SJCRH30 (cell line): ENCODE measurements around the gene CYP4F3. TPM values are rescaled to one million over a fixed set of nuclear protein-coding genes. Genes with fewer than 3 reads are reported as not detected.
A peak's percentile ranks its signal among the peaks of the same experiment; 100 is the strongest.
"Not testable (repeated sequence)": the region's sequence is repeated elsewhere in the genome, so short reads cannot be mapped to it uniquely, and the experiment has no call there.

Source experiments
- DNase-seq, 2 experiments: peaks; one replicate each; pipeline ENCODE4 v3.0.0-alpha.2; 2015 to 2020
- H3K27ac ChIP-seq: fragments of 250-450 bp; sonication (Bioruptor Pico); 2 replicates; pipeline ENCODE4 v1.5.1; 2020; ENCODE audit warnings: mild to moderate bottlenecking, moderate library complexity
- H3K27me3 ChIP-seq: fragments of 250-450 bp; sonication (Bioruptor Pico); 2 replicates; pipeline ENCODE4 v1.5.1; 2020; ENCODE audit warnings: mild to moderate bottlenecking, moderate library complexity
- H3K36me3 ChIP-seq: fragments of 250-450 bp; sonication (Bioruptor Pico); 2 replicates; pipeline ENCODE4 v1.5.1; 2020; ENCODE audit warnings: mild to moderate bottlenecking, moderate library complexity
- H3K4me1 ChIP-seq: fragments of 250-450 bp; sonication (Bioruptor Pico); 2 replicates; pipeline ENCODE4 v1.5.1; 2020; ENCODE audit warnings: mild to moderate bottlenecking, moderate library complexity
- H3K4me3 ChIP-seq: fragments of 250-450 bp; sonication (Bioruptor Pico); 2 replicates; pipeline ENCODE4 v1.5.1; 2020; ENCODE audit warnings: mild to moderate bottlenecking, moderate library complexity
- H3K9me3 ChIP-seq: fragments of 250-450 bp; sonication (Bioruptor Pico); replicated peaks from 2 replicates; pipeline ENCODE4 v1.5.1; 2020; ENCODE audit warnings: mild to moderate bottlenecking, moderate library complexity
- total RNA-seq: library from RNA; depleted of rRNA; stranded (reverse); fragments of >200 nt; shearing (Covaris generic); gene quantifications from 2 replicates; pipeline ENCODE4 v1.2.3, GENCODE V29; 2014; rRNA removed

Gene CYP4F3
- total RNA-seq = not detected in 2 replicates

GRCh38 chr19:15640294-15640903 lies at the start of gene CYP4F3:
TSS of gene CYP4F3 (plus strand) at chr19:15640897. CDS start at chr19:15641416, 519 bp downstream.
- Histone ChIP-seq H3K4me1 (no peaks in the 10 kb centered on the region), H3K27me3 (0 out of 2 replicates have a peak, but pooled peaks cover 7% of the 10 kb centered on the region), H3K9me3 (no peaks in the 10 kb centered on the region), H3K36me3 (no peaks in the 10 kb centered on the region), H3K27ac (no peak within 1 kb of the TSS), H3K4me3 (no peak within 1 kb of the TSS)
- DNase-seq = peak; percentile 35 to 37

- Histone ChIP-seq H3K4me3 (no peak overlapping the region), H3K27me3 (no peaks in the 10 kb centered on the region), H3K27ac (no peak overlapping the region), H3K4me1 (no peaks in the 10 kb centered on the region), H3K36me3 (no peaks in the 10 kb centered on the region), H3K9me3 (peaks cover 4% of the 10 kb centered on the region; the same call in 1 of the 2 replicates)
- no peak for DNase-seq
Measured at GRCh38 chr19:15591796-15592195, 48.9 kb upstream of the CYP4F3 start.

GRCh38 chr19:15592506-15592905 lies 48.2 kb upstream of the CYP4F3 start:
- H3K4me3 ChIP-seq, H3K27ac ChIP-seq, H3K36me3 ChIP-seq, DNase-seq, H3K4me1 ChIP-seq, H3K27me3 ChIP-seq, H3K9me3 ChIP-seq: not testable (repeated sequence)

GRCh38 chr19:15593766-15594165 lies 46.9 kb upstream of the CYP4F3 start:
- DNase-seq, H3K4me3 ChIP-seq: not testable (repeated sequence)

GRCh38 chr19:15595069-15595468 lies 45.6 kb upstream of the CYP4F3 start:
- Histone ChIP-seq H3K27me3 (no peaks in the 10 kb centered on the region), H3K27ac (no peak overlapping the region), H3K36me3 (no peaks in the 10 kb centered on the region), H3K9me3 (peaks cover 7% of the 10 kb centered on the region; the same call in 1 of the 2 replicates), H3K4me1 (no peaks in the 10 kb centered on the region), H3K4me3 (no peak overlapping the region)
- DNase-seq = no peak

More at GRCh38 chr19:15593766-15594165, 46.9 kb upstream of the CYP4F3 start:
- H3K27me3 ChIP-seq, H3K36me3 ChIP-seq, H3K27ac ChIP-seq, H3K4me1 ChIP-seq, H3K9me3 ChIP-seq: not testable (repeated sequence)

DNA sequence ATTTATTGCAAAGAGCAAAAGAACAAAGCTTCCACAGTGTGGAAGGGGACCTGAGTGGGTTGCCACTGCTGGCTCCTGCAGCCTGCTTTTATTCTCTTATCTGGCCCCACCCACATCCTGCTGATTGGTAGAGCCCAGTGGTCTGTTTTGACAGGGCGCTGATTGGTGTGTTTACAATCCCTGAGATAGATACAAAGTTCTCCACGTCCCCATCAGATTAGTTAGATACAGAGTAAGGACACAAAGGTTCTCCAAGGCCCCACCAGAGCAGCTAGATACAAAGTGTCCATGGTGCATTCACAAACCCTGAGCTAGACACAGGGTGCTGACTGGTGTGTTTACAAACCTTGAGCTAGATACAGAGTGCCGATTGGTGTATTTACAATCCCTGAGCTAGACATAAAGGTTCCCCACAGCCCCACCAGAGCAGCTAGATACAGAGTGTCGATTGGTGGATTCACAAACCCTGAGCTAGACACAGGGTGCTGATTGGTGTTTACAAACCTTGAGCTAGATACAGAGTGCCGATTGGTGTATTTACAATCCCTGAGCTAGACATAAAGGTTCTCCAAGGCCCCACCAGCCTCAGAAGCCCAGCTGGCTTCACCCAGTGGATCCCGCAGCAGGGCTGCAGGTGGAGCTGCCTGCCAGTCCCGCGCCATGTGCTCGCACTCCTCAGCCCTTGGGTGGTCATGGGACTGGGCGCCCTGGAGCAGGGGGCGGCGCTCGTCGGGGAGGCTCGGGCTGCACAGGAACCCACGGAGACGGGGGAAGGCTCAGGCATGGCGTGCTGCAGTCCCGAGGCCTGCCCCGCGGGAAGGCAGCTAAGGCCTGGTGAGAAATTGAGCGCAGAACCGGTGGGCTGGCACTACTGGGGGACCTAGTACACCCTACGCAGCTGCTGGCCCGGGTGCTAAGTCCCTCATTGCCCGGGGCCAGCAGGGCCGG lies 32.4 kb upstream of the CYP4F3 start:
- DNase-seq, H3K9me3 ChIP-seq, H3K4me1 ChIP-seq, H3K4me3 ChIP-seq, H3K27ac ChIP-seq, H3K36me3 ChIP-seq: not testable (repeated sequence)
- H3K27me3 ChIP-seq = peaks cover 25% of the 10 kb centered on the region

- Histone ChIP-seq H3K4me1 (no peaks in the 10 kb centered on the region), H3K9me3 (no peaks in the 10 kb centered on the region), H3K4me3 (no peak overlapping the region), H3K27me3 (peaks cover 21% of the 10 kb centered on the region), H3K27ac (no peak overlapping the region), H3K36me3 (no peaks in the 10 kb centered on the region)
- DNase-seq = no peak
Measured at GRCh38 chr19:15609261-15609660, 31.4 kb upstream of the CYP4F3 start.

GRCh38 chr19:15612342-15612741 lies 28.4 kb upstream of the CYP4F3 start:
- H3K9me3 ChIP-seq = no peaks in the 10 kb centered on the region
- no peak overlapping the region for H3K27ac ChIP-seq
- H3K4me3 ChIP-seq = no peak overlapping the region
- no peak for DNase-seq
- H3K4me1 ChIP-seq = no peaks in the 10 kb centered on the region; the same call in 1 of the 2 replicates
- H3K36me3 ChIP-seq = no peaks in the 10 kb centered on the region
- peaks cover 10% of the 10 kb centered on the region; the same call in 1 of the 2 replicates for H3K27me3 ChIP-seq

- no peaks in the 10 kb centered on the region for H3K9me3 ChIP-seq
- no peak for DNase-seq
- H3K4me1 ChIP-seq = no peaks in the 10 kb centered on the region; the same call in 1 of the 2 replicates
- H3K27me3 ChIP-seq = peaks cover 10% of the 10 kb centered on the region; the same call in 1 of the 2 replicates
- no peak overlapping the region for H3K27ac ChIP-seq
- H3K36me3 ChIP-seq = no peaks in the 10 kb centered on the region
- no peak overlapping the region for H3K4me3 ChIP-seq
Measured at GRCh38 chr19:15613338-15613737, 27.4 kb upstream of the CYP4F3 start.

DNA sequence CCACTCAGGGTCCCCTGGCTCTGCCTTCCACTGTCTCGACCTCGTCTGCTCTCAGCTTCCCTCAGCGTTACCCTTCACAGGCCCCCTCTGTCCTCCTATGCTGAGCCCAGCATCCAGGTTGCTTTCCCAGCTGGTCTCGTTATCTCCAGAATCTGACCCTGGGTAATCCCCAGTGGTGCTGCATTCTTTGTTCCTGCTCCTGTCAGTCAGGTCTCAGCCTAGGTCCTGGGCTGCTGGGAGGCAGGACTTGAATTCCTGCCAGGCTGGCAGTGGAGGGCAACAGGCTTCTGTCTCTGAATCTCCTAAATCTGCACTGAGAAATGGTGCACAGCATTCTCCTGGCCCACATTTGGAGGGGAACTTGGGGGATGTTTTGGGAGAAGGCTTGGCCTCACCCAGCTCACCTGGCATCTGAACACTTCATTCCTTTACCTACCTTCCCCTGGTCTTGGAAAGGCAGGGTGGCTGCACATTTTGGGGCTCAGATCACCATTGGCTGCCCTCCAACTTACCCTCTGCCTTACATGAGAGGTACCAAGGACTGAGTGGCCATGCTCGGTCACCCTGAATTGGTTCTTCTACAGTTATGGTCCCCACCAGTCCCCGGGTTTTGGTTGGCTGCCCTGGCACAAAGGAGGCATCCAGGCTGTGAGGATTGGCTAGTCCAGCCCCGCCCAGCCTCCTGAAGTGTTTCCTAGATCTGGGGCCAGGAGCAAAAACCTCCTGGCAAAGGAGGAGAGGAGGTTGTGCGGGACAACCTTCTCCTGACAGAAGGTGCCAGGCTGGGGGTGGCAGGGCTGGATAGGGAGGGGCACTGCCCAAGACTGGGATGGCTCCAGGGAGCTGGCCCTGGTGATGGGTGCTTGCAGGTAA lies 26.0 kb upstream of the CYP4F3 start, which contains the start of gene CYP4F8:
Gene CYP4F8 (plus strand): TSS at position 712 of the 873 bp plus-strand sequence. CDS start 399 bp downstream, outside the sequence.
- no peak within 1 kb of the TSS for H3K4me3 ChIP-seq
- H3K27me3 ChIP-seq = peaks cover 8% of the 10 kb centered on the region; the same call in 1 of the 2 replicates
- no peaks in the 10 kb centered on the region for H3K9me3 ChIP-seq
- H3K36me3 ChIP-seq = no peaks in the 10 kb centered on the region
- no peak within 1 kb of the TSS for H3K27ac ChIP-seq
- peak; percentile 67 to 71 for DNase-seq
- no peaks in the 10 kb centered on the region; the same call in 1 of the 2 replicates for H3K4me1 ChIP-seq

DNA sequence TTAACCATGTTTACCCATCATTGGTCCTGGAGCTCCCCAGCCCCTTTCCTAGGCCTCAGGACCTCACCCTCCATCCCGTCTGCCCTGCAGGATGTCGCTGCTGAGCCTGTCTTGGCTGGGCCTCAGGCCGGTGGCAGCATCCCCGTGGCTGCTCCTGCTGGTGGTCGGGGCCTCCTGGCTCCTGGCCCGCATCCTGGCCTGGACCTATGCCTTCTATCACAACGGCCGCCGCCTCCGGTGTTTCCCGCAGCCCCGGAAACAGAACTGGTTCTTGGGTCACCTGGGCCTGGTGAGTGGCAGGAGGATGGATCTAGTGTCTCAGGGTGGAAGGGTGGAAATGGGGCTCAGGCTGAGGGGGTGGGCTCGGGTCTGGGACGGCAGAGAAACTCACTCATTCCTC lies 25.2 kb upstream of the CYP4F3 start:
- Histone ChIP-seq H3K4me1 (no peaks in the 10 kb centered on the region; the same call in 1 of the 2 replicates), H3K27me3 (peaks cover 5% of the 10 kb centered on the region; the same call in 1 of the 2 replicates), H3K36me3 (no peaks in the 10 kb centered on the region), H3K9me3 (no peaks in the 10 kb centered on the region), H3K27ac (no peak overlapping the region), H3K4me3 (no peak overlapping the region)
- no peak for DNase-seq

- no peak overlapping the region for H3K4me3 ChIP-seq
- H3K27ac ChIP-seq = no peak overlapping the region
- no peaks in the 10 kb centered on the region for H3K27me3 ChIP-seq
- DNase-seq = no peak
- H3K4me1 ChIP-seq = no peaks in the 10 kb centered on the region; the same call in 1 of the 2 replicates
- no peaks in the 10 kb centered on the region for H3K9me3 ChIP-seq
- H3K36me3 ChIP-seq = no peaks in the 10 kb centered on the region
Measured at GRCh38 chr19:15616183-15616582, 24.5 kb upstream of the CYP4F3 start.

DNA sequence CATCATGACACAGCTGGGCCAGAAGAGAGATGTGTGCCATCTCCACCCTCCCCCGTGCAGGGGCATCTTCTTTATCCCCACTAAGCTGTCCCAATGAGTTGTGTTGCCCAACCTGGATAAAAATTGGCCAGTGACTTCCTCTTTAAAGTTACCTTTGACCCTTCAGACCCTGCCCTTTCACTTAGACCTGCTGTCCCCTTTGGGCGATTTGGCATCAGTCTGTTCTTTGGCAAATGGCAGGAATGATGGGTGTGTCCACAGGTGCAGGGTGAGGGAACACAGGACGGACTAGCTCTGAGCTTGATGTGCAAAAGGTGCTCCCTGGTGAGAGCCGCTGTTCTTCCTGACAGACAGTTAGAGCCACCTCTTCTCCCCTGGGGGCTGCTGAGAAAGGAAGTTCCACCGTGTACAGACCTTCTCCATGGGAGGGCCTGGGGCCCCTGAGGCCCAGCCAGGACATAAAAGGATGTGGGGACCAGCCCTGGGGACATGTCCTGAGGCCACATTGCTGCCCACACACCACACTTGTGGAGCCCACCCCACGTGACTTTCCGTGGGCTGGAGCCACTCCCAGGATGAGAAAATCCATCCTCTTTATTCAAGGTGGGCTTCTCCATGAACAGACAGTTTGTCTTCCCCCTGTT lies 23.9 kb upstream of the CYP4F3 start:
- no peaks in the 10 kb centered on the region; the same call in 1 of the 2 replicates for H3K4me1 ChIP-seq
- DNase-seq = no peak
- no peaks in the 10 kb centered on the region for H3K9me3 ChIP-seq
- H3K27me3 ChIP-seq = no peaks in the 10 kb centered on the region
- no peaks in the 10 kb centered on the region for H3K36me3 ChIP-seq
- no peak overlapping the region for H3K4me3 ChIP-seq
- H3K27ac ChIP-seq = no peak overlapping the region

GRCh38 chr19:15618321-15618720 lies 22.4 kb upstream of the CYP4F3 start:
- no peak for DNase-seq
- Histone ChIP-seq H3K36me3 (no peaks in the 10 kb centered on the region), H3K9me3 (no peaks in the 10 kb centered on the region), H3K27me3 (no peaks in the 10 kb centered on the region), H3K27ac (no peak overlapping the region), H3K4me3 (no peak overlapping the region), H3K4me1 (no peaks in the 10 kb centered on the region; the same call in 1 of the 2 replicates)
